Adrenal gland (tissue), 12 donors: ENCODE data around the gene ITPR1. TPM values are rescaled to one million over a fixed set of nuclear protein-coding genes. Genes with fewer than 3 reads are reported as not detected.

ENCODE experiments used
- DNase-seq, 7 donors: peaks; one replicate each; pipeline ENCODE4 v3.0.0-alpha.2; 2019 to 2020
- H3K27ac ChIP-seq, 5 donors: fragments of 200-600 bp; sonication (generic) in 4 of 5; 1 replicate in 3 of 5; 2 replicates in 2 of 5; pipeline versions ENCODE4 v1.5.1 to v1.8.0; 2016 to 2020; ENCODE audit warnings: mild to moderate bottlenecking in 1 of 5
- H3K27me3 ChIP-seq: fragments of 200-600 bp; 2 replicates; pipeline ENCODE4 v1.8.0; 2021
- H3K36me3 ChIP-seq, 2 donors: fragments of 200-600 bp; replicated peaks in 1 of 2; 1 replicate in 1 of 2; 2 replicates in 1 of 2; pipeline versions ENCODE4 v1.5.1 to v1.8.0; 2018 to 2022
- H3K4me1 ChIP-seq, 2 donors: fragments of 200-600 bp; replicated peaks in 1 of 2; 1 replicate in 1 of 2; 2 replicates in 1 of 2; pipeline versions ENCODE4 v1.5.1 to v1.8.0; 2018 to 2021
- H3K4me3 ChIP-seq, 4 donors: fragments of 200-600 bp; sonication (generic) in 3 of 4; one replicate each; pipeline ENCODE4 v1.5.1; 2016 to 2018
- H3K9me3 ChIP-seq, 3 donors: fragments of 200-600 bp; sonication (generic) in 1 of 3; replicated peaks in 1 of 3; 1 replicate in 2 of 3; 2 replicates in 1 of 3; pipeline versions ENCODE4 v1.5.1 to v1.8.0; 2016 to 2021
- POLR2A ChIP-seq, 2 donors: fragments of 450-650 bp; IDR thresholded peaks; one replicate each; pipeline ENCODE4 v1.6.1; 2017; ENCODE audit warnings: antibody characterized with exemption in 2 of 2, mild to moderate bottlenecking in 2 of 2, moderate library complexity in 1 of 2
- WGBS, 4 donors: extraction: QIAGEN DNeasy Blood & Tissue Kit in 2 of 4; methylation state at CpG; one replicate each; pipeline versions ENCODE4 v1.1.5 to v1.1.7; 2013 to 2017; 5-methylcytosine and 5-hydroxymethylcytosine counted together
- intact Hi-C, 2 donors: fragments of 100-400 bp; cut with DNase I; formaldehyde crosslinking; loops; one replicate each; pipeline versions ENCODE4 v1.14.1 to v1.15.0; 2022 to 2023
- polyA plus RNA-seq, 3 donors: library from polyadenylated mRNA; stranded (reverse); fragments of 200-250 nt in 2 of 3; fragments of 350-450 nt in 1 of 3; fragmentation: Illumina TruSeq in 1 of 3; extraction: RNeasy Lipid Tissue Mini Kit (QIAGEN cat#74804) in 1 of 3; gene quantifications; one replicate each; pipeline ENCODE4 v1.2.3, GENCODE V29; 2013 to 2014
- total RNA-seq, 9 donors: library from RNA; depleted of rRNA in 4 of 9; stranded (reverse); fragments of >200 nt in 4 of 9; fragments of 120-200 nt in 1 of 9; fragmentation: NEBNext Ultra II Directional in 1 of 9; extraction: Animal tissue kit (Norgen Biotek cat#: 25700) in 1 of 9; gene quantifications; one replicate each; pipeline versions ENCODE4 v1.1.0 to v1.2.4, GENCODE V29; 2013 to 2023
- TF ChIP-seq, protein P1 (sequence below), 6 experiments: fragments of 450-650 bp in 4 of 6; fragments of 200-600 bp in 2 of 6; sonication (generic) in 1 of 6; IDR thresholded peaks; 1 replicate in 5 of 6; 2 replicates in 1 of 6; pipeline versions ENCODE4 v1.5.1 to v1.8.0; 2016 to 2021; ENCODE audit warnings: antibody characterized with exemption in 6 of 6, mild to moderate bottlenecking in 2 of 6, moderate library complexity in 1 of 6
- donor health status: healthy with polysubstance abuse.
- donor health status: Bipolar disorder and iron deficiency.
- donor health status: DM: yes; HTN: yes; CAD: no.
- donor health status: DM: no; HTN: no; CAD: no.
- donor health status: DM: no; HTN: no; CAD: no.
- donor health status: DM: yes; HTN: yes; CAD: no.

ITPR1 gene
- total and polyA plus RNA-seq, 12 donors: 21.6 to 198 (median 76.6) TPM

DNA sequence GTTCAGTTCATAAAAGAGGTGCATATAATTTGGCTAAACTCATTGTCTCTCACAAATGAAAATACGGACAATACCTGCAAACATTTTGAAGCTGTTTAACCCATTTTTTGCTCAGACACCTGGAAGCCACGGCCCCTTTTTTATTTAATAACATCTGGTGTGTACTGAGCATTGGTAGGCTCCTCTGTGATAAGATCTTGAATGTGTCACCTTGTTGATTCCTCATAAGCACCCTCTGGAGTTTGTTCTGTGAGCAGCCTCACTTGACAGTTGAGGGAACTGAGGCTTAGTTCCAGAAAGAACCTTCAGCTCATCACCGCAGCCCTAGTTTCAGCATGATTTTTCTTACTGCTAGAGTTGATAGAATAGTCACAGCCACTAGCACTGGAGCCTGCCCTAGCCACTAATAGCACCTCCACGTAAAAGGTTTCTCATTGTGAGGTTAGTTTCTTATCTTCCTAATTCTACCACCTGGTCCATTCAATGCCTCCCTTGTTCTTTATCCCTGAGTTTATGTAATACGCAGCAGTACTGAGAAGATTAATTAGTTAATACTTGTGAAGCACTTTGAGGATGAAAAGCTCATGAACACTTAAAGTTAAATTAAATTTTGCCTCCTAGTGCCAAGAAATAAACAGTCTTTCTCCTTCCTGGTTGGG is 71.9 kb downstream of the ITPR1 start:
- H3K4me3 ChIP-seq: no peak overlapping the region
- H3K36me3 ChIP-seq: no peaks in the 10 kb centered on the region
- no peak for DNase-seq
- H3K9me3 ChIP-seq: no peaks in the 10 kb centered on the region
- H3K4me1 ChIP-seq: peaks cover 3 to 17% of the 10 kb centered on the region in 2 donors
- WGBS, 4 donors: 67 to 80% (median 72%) methylated on average over 5 of the region's 5 CpGs
- no peak for TF ChIP-seq POLR2A (IDR thresholded peaks at IDR 0.05)
- TF ChIP-seq, protein P1, sequence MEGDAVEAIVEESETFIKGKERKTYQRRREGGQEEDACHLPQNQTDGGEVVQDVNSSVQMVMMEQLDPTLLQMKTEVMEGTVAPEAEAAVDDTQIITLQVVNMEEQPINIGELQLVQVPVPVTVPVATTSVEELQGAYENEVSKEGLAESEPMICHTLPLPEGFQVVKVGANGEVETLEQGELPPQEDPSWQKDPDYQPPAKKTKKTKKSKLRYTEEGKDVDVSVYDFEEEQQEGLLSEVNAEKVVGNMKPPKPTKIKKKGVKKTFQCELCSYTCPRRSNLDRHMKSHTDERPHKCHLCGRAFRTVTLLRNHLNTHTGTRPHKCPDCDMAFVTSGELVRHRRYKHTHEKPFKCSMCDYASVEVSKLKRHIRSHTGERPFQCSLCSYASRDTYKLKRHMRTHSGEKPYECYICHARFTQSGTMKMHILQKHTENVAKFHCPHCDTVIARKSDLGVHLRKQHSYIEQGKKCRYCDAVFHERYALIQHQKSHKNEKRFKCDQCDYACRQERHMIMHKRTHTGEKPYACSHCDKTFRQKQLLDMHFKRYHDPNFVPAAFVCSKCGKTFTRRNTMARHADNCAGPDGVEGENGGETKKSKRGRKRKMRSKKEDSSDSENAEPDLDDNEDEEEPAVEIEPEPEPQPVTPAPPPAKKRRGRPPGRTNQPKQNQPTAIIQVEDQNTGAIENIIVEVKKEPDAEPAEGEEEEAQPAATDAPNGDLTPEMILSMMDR (IDR thresholded peaks at IDR 0.05): no peak
- H3K27ac ChIP-seq: no peak overlapping the region
- no peaks in the 10 kb centered on the region for H3K27me3 ChIP-seq
- intact Hi-C loops: no loop called here

DNA sequence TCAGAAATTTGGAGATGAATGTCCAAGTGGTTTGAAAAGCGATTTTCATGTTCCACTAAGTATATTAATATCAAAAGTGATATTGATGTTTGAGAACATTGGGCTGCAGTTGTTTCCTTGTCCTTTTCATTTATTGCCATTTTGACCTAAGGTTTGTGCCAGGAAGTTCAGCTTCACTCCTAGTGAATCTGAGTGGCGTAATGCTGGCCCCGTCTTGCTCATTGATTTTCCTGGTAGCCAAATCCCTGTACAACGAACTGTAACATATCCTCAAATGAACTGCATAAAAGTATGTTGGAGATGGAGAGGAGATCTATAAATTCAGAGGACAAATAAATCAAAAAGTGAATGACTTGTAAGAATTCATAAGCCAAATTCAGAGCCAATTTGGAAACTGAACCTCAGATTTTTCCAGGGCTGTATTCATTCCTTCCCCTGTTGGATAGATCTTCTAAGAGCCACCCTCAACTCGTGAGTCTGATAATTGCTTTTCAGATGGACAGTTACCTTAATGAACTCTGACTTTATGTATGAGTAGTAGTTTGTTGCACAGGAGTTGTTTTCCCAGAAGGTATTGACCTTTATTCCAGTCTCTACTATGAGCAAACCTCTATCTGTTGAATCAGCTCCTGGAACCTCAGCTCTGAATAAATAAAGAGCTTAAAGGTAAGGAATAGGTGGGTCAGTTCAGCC is 72.8 kb downstream of the ITPR1 start:
- TF ChIP-seq, protein P1 (IDR thresholded peaks at IDR 0.05): no peak
- no peak for TF ChIP-seq POLR2A (IDR thresholded peaks at IDR 0.05)
- DNase-seq: peak in 1 of 7 donors; percentile 47
- no peaks in the 10 kb centered on the region for H3K27me3 ChIP-seq
- no peaks in the 10 kb centered on the region for H3K36me3 ChIP-seq
- WGBS, 4 donors: 48 to 62% (median 49%) methylated on average over 5 of the region's 5 CpGs
- peaks cover 0 to 23% of the 10 kb centered on the region in 2 donors for H3K4me1 ChIP-seq
- intact Hi-C loops: no loop called here
- H3K9me3 ChIP-seq: no peaks in the 10 kb centered on the region
- H3K4me3 ChIP-seq: no peak overlapping the region
- peak overlapping the region in 1 of 5 donors; percentile 2 for H3K27ac ChIP-seq

DNA sequence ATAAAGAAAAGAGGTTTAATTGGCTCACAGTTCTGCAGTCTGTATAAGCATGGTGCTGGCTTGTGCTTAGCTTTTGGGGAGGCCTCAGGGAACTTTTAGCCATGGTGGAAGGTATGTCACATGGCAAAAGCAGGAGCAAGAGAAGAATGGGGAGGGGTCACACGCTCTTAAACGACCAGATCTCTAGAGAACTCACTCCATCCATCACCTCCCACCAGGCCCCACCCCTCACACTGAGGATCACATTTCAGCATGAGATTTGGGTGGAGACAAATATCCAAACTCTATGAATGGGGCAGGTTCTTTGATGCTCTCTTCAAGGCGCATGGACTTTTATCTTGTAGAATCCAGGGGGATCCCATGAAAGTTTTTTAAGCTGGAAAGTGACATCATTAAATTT is 75.7 kb downstream of the ITPR1 start:
- DNase-seq: no peak
- Histone ChIP-seq H3K9me3 (no peaks in the 10 kb centered on the region), H3K27ac (no peak overlapping the region), H3K27me3 (no peaks in the 10 kb centered on the region), H3K4me1 (peaks cover 0 to 22% of the 10 kb centered on the region in 2 donors), H3K4me3 (no peak overlapping the region), H3K36me3 (no peaks in the 10 kb centered on the region)
- intact Hi-C loops: no loop called here
- TF ChIP-seq POLR2A (IDR thresholded peaks at IDR 0.05): no peak
- TF ChIP-seq, protein P1 (IDR thresholded peaks at IDR 0.05): no peak
- WGBS, 4 donors: 66 to 74% (median 74%) methylated on average over 3 of the region's 3 CpGs

DNA sequence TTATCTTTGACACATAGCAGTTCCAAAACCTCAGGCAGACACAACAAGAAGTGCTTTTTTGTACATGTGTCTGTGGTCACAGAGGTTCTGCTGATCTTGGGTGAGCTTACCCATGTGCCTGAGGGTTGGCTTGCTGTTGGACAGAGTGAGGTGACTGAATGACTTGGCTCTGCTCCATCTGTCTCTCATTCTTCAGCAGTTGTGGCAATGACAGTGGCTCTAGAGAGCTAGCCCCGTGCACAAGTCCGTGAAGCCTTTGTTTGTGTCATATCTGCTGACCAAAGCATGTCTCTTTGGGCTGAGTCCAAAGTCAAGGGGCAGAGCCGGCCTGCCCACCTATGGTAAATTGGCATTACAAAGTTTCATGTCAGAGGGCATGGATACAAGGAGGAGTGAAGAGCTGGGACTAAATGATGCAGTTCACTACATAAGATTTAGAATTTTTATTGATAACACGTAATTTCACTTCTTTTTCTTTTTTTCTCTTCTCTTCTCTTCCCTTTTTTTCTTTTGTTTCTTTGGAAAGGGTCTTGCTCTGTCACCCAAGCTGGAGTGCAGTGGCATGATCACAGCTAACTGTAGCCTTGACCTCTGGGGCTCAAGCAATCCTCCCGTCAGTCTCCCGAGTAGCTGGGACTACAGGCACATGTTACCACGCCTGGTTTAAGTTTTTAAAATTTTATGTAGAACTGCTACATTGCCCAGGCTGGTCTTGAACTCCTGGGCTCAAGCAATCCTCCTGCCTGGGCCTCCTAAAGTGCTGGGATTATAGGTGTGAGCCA is 77.9 kb downstream of the ITPR1 start:
- Histone ChIP-seq H3K9me3 (no peaks in the 10 kb centered on the region), H3K36me3 (no peaks in the 10 kb centered on the region), H3K27ac (peak overlapping the region in 2 of 5 donors; percentile 24 to 38), H3K27me3 (no peaks in the 10 kb centered on the region), H3K4me1 (peaks cover 4 to 25% of the 10 kb centered on the region in 2 donors), H3K4me3 (no peak overlapping the region)
- DNase-seq: peak in 4 of 7 donors; percentile 34 to 71 (median 56)
- WGBS, 4 donors: 45 to 76% (median 59%) methylated on average over 5 to 7 of the region's 7 CpGs
- TF ChIP-seq, protein P1 (IDR thresholded peaks at IDR 0.05): no peak
- no peak for TF ChIP-seq POLR2A (IDR thresholded peaks at IDR 0.05)
- intact Hi-C loops: loop anchor here (10.0 kb wide), 2 partner anchors 66 to 76 kb away; partner anchors contain the start of gene ITPR1 (in 1 of the 2)
